WTC11 (cell line): ENCODE data around the gene NSD1. TPM values are rescaled to one million over a fixed set of nuclear protein-coding genes. Genes with fewer than 3 reads are reported as not detected.
"Not testable (repeated sequence)": the region's sequence is repeated elsewhere in the genome, so short reads cannot be mapped to it uniquely, and the experiment has no call there.

ENCODE experiments used
- ATAC-seq: fragments of 200-7000 bp; cut with Tn5 transposase; 2 replicates; pipeline ENCODE4 v1.10.0; 2021; ENCODE audit warnings: mild to moderate bottlenecking, moderate library complexity
- CTCF ChIA-PET: fragments of 300-600 bp; sonication (Branson Sonifier 250); formaldehyde crosslinking; loops from one replicate; lab custom pipeline; 2021; ENCODE audit warnings: antibody characterized with exemption; lab: Charles Lee
- POLR2A ChIA-PET: fragments of 350-600 bp; sonication (Branson Sonifier 250); formaldehyde crosslinking; loops from one replicate; lab custom pipeline; 2021; ENCODE audit warnings: antibody characterized with exemption; lab: Charles Lee
- DNase-seq: peaks from one replicate; pipeline ENCODE4 v3.0.0; 2021; ENCODE audit warnings: low spot score
- H3K27ac Mint-ChIP-seq: 2 replicates; pipeline ENCODE4 v1.8.0; 2021; ENCODE audit warnings: mixed read lengths
- H3K27me3 Mint-ChIP-seq: 2 replicates; pipeline ENCODE4 v1.8.0; 2021; ENCODE audit warnings: low read depth, mild to moderate bottlenecking, moderate library complexity, mixed read lengths
- H3K36me3 Mint-ChIP-seq: 2 replicates; pipeline ENCODE4 v1.8.0; 2021; ENCODE audit warnings: mixed read lengths
- H3K4me1 Mint-ChIP-seq: 2 replicates; pipeline ENCODE4 v1.8.0; 2022; ENCODE audit warnings: mixed read lengths
- H3K4me3 Mint-ChIP-seq: 2 replicates; pipeline ENCODE4 v1.8.0; 2021; ENCODE audit warnings: mild to moderate bottlenecking, moderate library complexity, mixed read lengths
- H3K9me3 Mint-ChIP-seq: 2 replicates; pipeline ENCODE4 v1.8.0; 2021; ENCODE audit warnings: mixed read lengths
- AFF4 ChIP-seq: sonication (generic); formaldehyde crosslinking; IDR thresholded peaks from 2 replicates; pipeline ENCODE4 v1.8.1; 2023; ENCODE audit warnings: mild to moderate bottlenecking, missing genetic modification reagents, borderline replicate concordance
- AR ChIP-seq: fragments of 250-450 bp; sonication (Bioruptor Pico); IDR thresholded peaks from 2 replicates; pipeline ENCODE4 v1.9.0; 2021; ENCODE audit warnings: mild to moderate bottlenecking
- ATF1 ChIP-seq: sonication (generic); formaldehyde crosslinking; IDR thresholded peaks from 2 replicates; pipeline ENCODE4 v1.8.1; 2023; ENCODE audit warnings: mild to moderate bottlenecking, moderate library complexity, missing genetic modification reagents
- ATF2 ChIP-seq: sonication (generic); formaldehyde crosslinking; IDR thresholded peaks from 2 replicates; pipeline ENCODE4 v1.8.1; 2022; ENCODE audit warnings: low read depth, missing genetic modification reagents, borderline replicate concordance
- GRHL2 ChIP-seq: fragments of 250-450 bp; sonication (Bioruptor Pico); IDR thresholded peaks from 2 replicates; pipeline ENCODE4 v1.8.0; 2022; ENCODE audit warnings: mild to moderate bottlenecking, moderate library complexity; ENCODE audit not compliant: insufficient replicate concordance, severe bottlenecking
- IRF1 ChIP-seq: sonication (generic); formaldehyde crosslinking; IDR thresholded peaks from 2 replicates; pipeline ENCODE4 v1.8.0; 2023; ENCODE audit warnings: missing genetic modification reagents
- JAZF1 ChIP-seq: fragments of 250-450 bp; sonication (Bioruptor Pico); IDR thresholded peaks from 2 replicates; pipeline ENCODE4 v1.9.0; 2021; ENCODE audit warnings: moderate library complexity, mild to moderate bottlenecking, inconsistent platforms
- JUN ChIP-seq: sonication (generic); formaldehyde crosslinking; IDR thresholded peaks from 2 replicates; pipeline ENCODE4 v1.8.0; 2023; ENCODE audit warnings: mild to moderate bottlenecking, missing genetic modification reagents
- NR3C1 ChIP-seq: sonication (generic); formaldehyde crosslinking; conservative IDR thresholded peaks from 2 replicates; pipeline ENCODE4 v1.8.1; 2023; ENCODE audit warnings: low read depth, mild to moderate bottlenecking, missing genetic modification reagents
- TP53 ChIP-seq: sonication (generic); formaldehyde crosslinking; IDR thresholded peaks from 2 replicates; pipeline ENCODE4 v1.8.1; 2023; ENCODE audit warnings: mild to moderate bottlenecking, missing genetic modification reagents
- ZNF121 ChIP-seq: sonication (generic); formaldehyde crosslinking; IDR thresholded peaks from 2 replicates; pipeline ENCODE4 v1.8.0; 2023; ENCODE audit warnings: missing genetic modification reagents
- ZNF219 ChIP-seq: sonication (generic); formaldehyde crosslinking; IDR thresholded peaks from 2 replicates; pipeline ENCODE4 v1.8.0; 2023; ENCODE audit warnings: missing genetic modification reagents, mild to moderate bottlenecking, borderline replicate concordance
- ZNF232 ChIP-seq: sonication (generic); formaldehyde crosslinking; IDR thresholded peaks from 2 replicates; pipeline ENCODE4 v1.8.0; 2022; ENCODE audit warnings: mild to moderate bottlenecking, missing genetic modification reagents
- ZNF425 ChIP-seq: fragments of 250-450 bp; sonication (Bioruptor Pico); conservative IDR thresholded peaks from 2 replicates; pipeline ENCODE4 v1.9.0; 2021; ENCODE audit warnings: mild to moderate bottlenecking
- total RNA-seq: library from RNA; stranded (reverse); gene quantifications from 3 replicates; pipeline ENCODE4 v1.2.3, GENCODE V29; 2021

The NSD1 gene
- total RNA-seq, 1 experiment from 2014 or later = 148 TPM

GRCh38 chr5:177176175-177176711 lies 42.7 kb downstream of the NSD1 start (continued):
- no peak for TF ChIP-seq NR3C1 (CRISPR knock-in tag)
- no peak for TF ChIP-seq ATF1
- no peak for TF ChIP-seq AR (CRISPR knock-in tag)
- TF ChIP-seq GRHL2 (CRISPR knock-in tag) = no peak
- TF ChIP-seq ZNF121 (CRISPR knock-in tag) = no peak

GRCh38 chr5:177177847-177178437 lies 44.4 kb downstream of the NSD1 start:
- H3K9me3 Mint-ChIP-seq, H3K4me3 Mint-ChIP-seq, CTCF ChIA-PET, ATAC-seq, H3K27ac Mint-ChIP-seq, H3K27me3 Mint-ChIP-seq, POLR2A ChIA-PET, H3K4me1 Mint-ChIP-seq, DNase-seq: not testable (repeated sequence)
- peaks cover 10% of the 10 kb centered on the region; the same call in 1 of the 2 replicates for H3K36me3 Mint-ChIP-seq

GRCh38 chr5:177178733-177179304 lies 45.2 kb downstream of the NSD1 start:
- H3K4me3 Mint-ChIP-seq = no peak overlapping the region
- H3K27ac Mint-ChIP-seq = peak overlapping the region; percentile 24
- ChIA-PET CTCF (interaction anchor here (0.6 kb wide), 1 partner anchor 81 kb away, joined by 3 read pairs; no protein-coding TSS in a partner anchor), POLR2A (no interaction called here)
- no peak for TF ChIP-seq ZNF425
- TF ChIP-seq TP53 (CRISPR knock-in tag) = no peak
- no peak for TF ChIP-seq ZNF219 (CRISPR knock-in tag)
- no peak for TF ChIP-seq ZNF232 (CRISPR knock-in tag)
- no peak for TF ChIP-seq AFF4 (CRISPR knock-in tag)
- no peak for TF ChIP-seq JAZF1 (CRISPR knock-in tag)
- TF ChIP-seq JUN (CRISPR knock-in tag) = no peak
- no peak for TF ChIP-seq ATF2 (CRISPR knock-in tag)
- TF ChIP-seq IRF1 (CRISPR knock-in tag) = no peak
- no peaks in the 10 kb centered on the region for H3K27me3 Mint-ChIP-seq
- ATAC-seq (no peak), DNase-seq (no peak)
- H3K9me3 Mint-ChIP-seq = no peaks in the 10 kb centered on the region
- peaks cover 3% of the 10 kb centered on the region for H3K4me1 Mint-ChIP-seq
- H3K36me3 Mint-ChIP-seq = peaks cover 10% of the 10 kb centered on the region; the same call in 1 of the 2 replicates
